Fibroblast of lung (primary cell): ENCODE data around the gene CELSR3.

Experiments used
- CTCF ChIP-seq, 2 donors: IDR thresholded peaks in 1 of 2; conservative IDR thresholded peaks in 1 of 2; 1 replicate in 1 of 2; 2 replicates in 1 of 2; pipeline ENCODE4 v1.5.1; 2011 to 2012; ENCODE audit warnings: low read length in 2 of 2, control low read depth in 1 of 2, inconsistent platforms in 1 of 2, low read depth in 1 of 2, mild to moderate bottlenecking in 1 of 2
- EZH2 ChIP-seq: IDR thresholded peaks from 2 replicates; pipeline ENCODE4 v1.5.1; 2012; ENCODE audit warnings: low read length, control low read depth, mild to moderate bottlenecking; ENCODE audit errors: missing control alignments

- TF ChIP-seq CTCF (conservative IDR thresholded peaks at IDR 0.05 in 1 of 2, IDR thresholded peaks at IDR 0.05 in 1 of 2; ENCODE audit: low read depth in 1 of 2, low read length in 2 of 2) (no peak), EZH2 (no peak)
These were observed 74.5 kb downstream of the CELSR3 start for GRCh38 chr3:48588230-48588629.
